ENCODE measurements around the gene TTC7B.

The TTC7B gene

GRCh38 chr14:90647473-90648005 lies 168.7 kb downstream of the TTC7B start:
- no peak for DNase-seq (ENCODE audit: low spot score)

GRCh38 chr14:90645842-90646443 lies 170.3 kb downstream of the TTC7B start:
- DNase-seq (ENCODE audit: low spot score) = no peak

GRCh38 chr14:90644882-90645281 lies 171.3 kb downstream of the TTC7B start:
- peak; percentile 56 for DNase-seq (ENCODE audit: low spot score)

- DNase-seq (ENCODE audit: low spot score) = no peak
These were observed 172.1 kb downstream of the TTC7B start for GRCh38 chr14:90643982-90644670.

- DNase-seq (ENCODE audit: low spot score) = peak; percentile 44
These were observed 173.9 kb downstream of the TTC7B start for GRCh38 chr14:90642244-90642717.

- no peak for DNase-seq (ENCODE audit: low spot score)
These were observed 174.5 kb downstream of the TTC7B start for GRCh38 chr14:90641615-90642243.

GRCh38 chr14:90641168-90641567 lies 175.1 kb downstream of the TTC7B start:
- no peak for DNase-seq (ENCODE audit: low spot score)

- DNase-seq (ENCODE audit: low spot score) = no peak
These were observed 176.6 kb downstream of the TTC7B start for GRCh38 chr14:90639641-90640040.

GRCh38 chr14:90632871-90633270 lies 183.4 kb downstream of the TTC7B start:
- DNase-seq (ENCODE audit: low spot score) = no peak

- DNase-seq (ENCODE audit: low spot score) = no peak
These were observed 183.8 kb downstream of the TTC7B start for GRCh38 chr14:90632451-90632850.

GRCh38 chr14:90630171-90630806 lies 185.9 kb downstream of the TTC7B start:
- no peak for DNase-seq (ENCODE audit: low spot score)

GRCh38 chr14:90629471-90629870 lies 186.8 kb downstream of the TTC7B start:
- DNase-seq (ENCODE audit: low spot score) = no peak

GRCh38 chr14:90628825-90629224 lies 187.4 kb downstream of the TTC7B start:
- no peak for DNase-seq (ENCODE audit: low spot score)

GRCh38 chr14:90627478-90627877 lies 188.8 kb downstream of the TTC7B start:
- DNase-seq (ENCODE audit: low spot score) = no peak

GRCh38 chr14:90626550-90626949 lies 189.7 kb downstream of the TTC7B start:
- no peak for DNase-seq (ENCODE audit: low spot score)

- DNase-seq (ENCODE audit: low spot score) = no peak
These were observed 190.8 kb downstream of the TTC7B start for GRCh38 chr14:90625445-90625844.

GRCh38 chr14:90624732-90625400 lies 191.4 kb downstream of the TTC7B start:
- DNase-seq (ENCODE audit: low spot score) = no peak

GRCh38 chr14:90624227-90624626 lies 192.0 kb downstream of the TTC7B start:
- DNase-seq (ENCODE audit: low spot score) = peak; percentile 32

GRCh38 chr14:90621201-90621600 lies 195.0 kb downstream of the TTC7B start:
- no peak for DNase-seq (ENCODE audit: low spot score)

- DNase-seq (ENCODE audit: low spot score) = no peak
These were observed 195.6 kb downstream of the TTC7B start for GRCh38 chr14:90620568-90621077.

- DNase-seq (ENCODE audit: low spot score) = no peak
These were observed 196.3 kb downstream of the TTC7B start for GRCh38 chr14:90619911-90620310.

- DNase-seq (ENCODE audit: low spot score) = no peak
These were observed 198.3 kb downstream of the TTC7B start for GRCh38 chr14:90617961-90618360.

Measured in AG08396 (cell line).